ENCODE measurements around the gene RIPK4. TPM values are rescaled to one million over a fixed set of nuclear protein-coding genes. Genes with fewer than 3 reads are reported as not detected.

RIPK4 gene
- total RNA-seq, 5 donors from 2014 or later (not counting 1 experiment from before 2014, with no cell fraction given) = 0.30 to 2.1 (median 0.63) TPM

DNA sequence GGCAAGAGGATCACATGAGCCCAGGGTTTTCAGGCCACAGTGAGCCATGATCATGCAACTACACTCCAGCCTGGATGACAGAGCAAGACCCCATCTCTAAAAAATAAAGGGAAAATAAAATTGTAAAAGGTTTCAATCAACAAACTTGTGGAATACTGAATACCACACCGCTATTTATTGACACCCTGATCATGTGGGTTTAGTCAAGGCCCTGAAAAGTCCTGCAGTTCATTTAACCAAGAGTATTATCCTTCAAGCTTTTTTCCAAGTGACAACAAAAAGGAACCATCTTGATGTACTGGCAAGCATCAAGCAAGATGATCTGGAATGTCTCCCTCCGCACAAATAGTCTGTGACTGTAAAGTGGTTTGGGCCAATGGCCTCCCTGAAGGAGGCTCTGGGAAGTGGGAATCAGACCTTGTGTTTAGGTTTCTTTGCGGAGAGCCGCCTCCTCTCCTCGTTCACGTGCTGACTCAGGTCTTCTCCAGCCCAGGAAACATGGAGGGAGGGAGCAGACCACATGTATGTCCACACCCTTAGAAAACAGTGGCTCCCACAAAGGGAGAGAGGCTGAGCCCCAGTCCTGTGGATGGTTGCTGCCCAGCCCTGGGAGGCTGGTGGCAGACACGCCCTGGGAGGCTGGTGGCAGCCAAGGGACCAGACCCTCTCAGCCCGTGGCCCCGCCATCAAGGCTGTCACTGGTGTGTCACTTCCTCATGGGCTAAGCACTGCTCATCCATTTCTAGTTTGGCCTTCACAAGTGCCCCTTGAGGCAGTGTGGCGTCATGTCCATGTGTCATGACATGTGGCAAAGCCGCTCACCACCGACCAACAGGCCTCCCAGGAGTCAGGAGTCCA is 56.7 kb downstream of the RIPK4 start:
- WGBS (ENCODE audit: insufficient coverage) = 87% methylated on average over 7 of the region's 12 CpGs
- Mint-ChIP-seq H3K4me3 (no peak overlapping the region), H3K9me3 (peaks cover 0 to 3% (median 0%) of the 10 kb centered on the region in 3 donors), H3K4me1 (peaks cover 0 to 2% (median 2%) of the 10 kb centered on the region in 3 donors), H3K27me3 (peaks cover 36 to 48% of the 10 kb centered on the region in 2 donors), H3K36me3 (no peaks in the 10 kb centered on the region), H3K27ac (no peak overlapping the region)
- Histone ChIP-seq H3K9me3 (no peaks in the 10 kb centered on the region), H3K4me3 (ENCODE audit: control insufficient read depth in 1 of 2, extremely low read depth in 1 of 2, low read length in 1 of 2) (no peak overlapping the region), H3K27me3 (replicated peaks in 1 of 2; ENCODE audit: control insufficient read depth in 2 of 2, extremely low read depth in 1 of 2, insufficient read depth in 2 of 2, low read length in 1 of 2) (peaks cover 0 to 51% of the 10 kb centered on the region in 2 experiments), H3K27ac (ENCODE audit: low read length) (no peak overlapping the region), H3K4me1 (ENCODE audit: control insufficient read depth in 1 of 2, extremely low read depth in 1 of 2, insufficient read depth in 2 of 2, low read length in 2 of 2) (no peaks in the 10 kb centered on the region), H3K36me3 (ENCODE audit: control insufficient read depth in 2 of 2, extremely low read depth in 1 of 2, insufficient read depth in 1 of 2, low read length in 1 of 2) (no peaks in the 10 kb centered on the region)
- DNase-seq (no peak), ATAC-seq (replicated peaks in 1 of 4) (no peak)
- ChIA-PET CTCF (no interaction called here), POLR2A (no interaction called here)

GRCh38 chr21:41709166-41709565 is 57.7 kb downstream of the RIPK4 start:
- H3K4me3 Mint-ChIP-seq = no peak overlapping the region
- WGBS (ENCODE audit: insufficient coverage) = 67% methylated on average over 4 of the region's 7 CpGs
- H3K36me3 ChIP-seq (ENCODE audit: control insufficient read depth in 2 of 2, extremely low read depth in 1 of 2, insufficient read depth in 1 of 2, low read length in 1 of 2) = no peaks in the 10 kb centered on the region
- H3K4me1 Mint-ChIP-seq = peaks cover 0 to 2% (median 2%) of the 10 kb centered on the region in 3 donors
- H3K27ac ChIP-seq (ENCODE audit: low read length) = no peak overlapping the region
- ATAC-seq (replicated peaks in 1 of 4) = no peak
- no peak overlapping the region for H3K27ac Mint-ChIP-seq
- H3K4me1 ChIP-seq (ENCODE audit: control insufficient read depth in 1 of 2, extremely low read depth in 1 of 2, insufficient read depth in 2 of 2, low read length in 2 of 2) = no peaks in the 10 kb centered on the region
- ChIA-PET CTCF (no interaction called here), POLR2A (no interaction called here)
- peaks cover 29 to 42% of the 10 kb centered on the region in 2 donors for H3K27me3 Mint-ChIP-seq
- no peaks in the 10 kb centered on the region for H3K9me3 ChIP-seq
- H3K4me3 ChIP-seq (ENCODE audit: control insufficient read depth in 1 of 2, extremely low read depth in 1 of 2, low read length in 1 of 2) = no peak overlapping the region
- peaks cover 0 to 56% of the 10 kb centered on the region in 2 experiments for H3K27me3 ChIP-seq (replicated peaks in 1 of 2; ENCODE audit: control insufficient read depth in 2 of 2, extremely low read depth in 1 of 2, insufficient read depth in 2 of 2, low read length in 1 of 2)
- H3K9me3 Mint-ChIP-seq = peaks cover 0 to 3% (median 0%) of the 10 kb centered on the region in 3 donors
- no peaks in the 10 kb centered on the region for H3K36me3 Mint-ChIP-seq
- no peak for DNase-seq

DNA sequence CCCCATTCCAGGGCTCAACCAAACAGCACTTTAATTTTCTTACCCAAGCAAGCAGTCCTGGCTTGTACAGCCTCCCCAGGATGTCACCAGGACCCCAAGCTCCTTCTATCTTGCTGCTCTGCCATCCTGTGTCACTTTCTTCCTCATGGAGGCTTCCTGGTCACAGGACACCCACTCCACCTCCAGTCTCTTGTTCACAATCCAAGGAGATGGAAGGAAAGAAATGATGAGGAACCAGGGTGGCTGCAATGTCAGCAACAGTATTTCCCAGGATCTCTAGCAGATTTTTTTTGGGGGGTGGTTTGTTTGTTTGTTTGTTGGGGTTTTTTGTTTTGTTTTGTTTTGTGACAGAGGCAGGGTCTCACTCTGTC is 58.9 kb downstream of the RIPK4 start:
- H3K27ac ChIP-seq (ENCODE audit: low read length) = no peak overlapping the region
- H3K36me3 ChIP-seq (ENCODE audit: control insufficient read depth in 2 of 2, extremely low read depth in 1 of 2, insufficient read depth in 1 of 2, low read length in 1 of 2) = no peaks in the 10 kb centered on the region
- H3K27ac Mint-ChIP-seq = no peak overlapping the region
- no peak overlapping the region for H3K4me3 ChIP-seq (ENCODE audit: control insufficient read depth in 1 of 2, extremely low read depth in 1 of 2, low read length in 1 of 2)
- no peaks in the 10 kb centered on the region for H3K4me1 ChIP-seq (ENCODE audit: control insufficient read depth in 1 of 2, extremely low read depth in 1 of 2, insufficient read depth in 2 of 2, low read length in 2 of 2)
- H3K9me3 ChIP-seq = no peaks in the 10 kb centered on the region
- no peak overlapping the region for H3K4me3 Mint-ChIP-seq
- H3K27me3 ChIP-seq (replicated peaks in 1 of 2; ENCODE audit: control insufficient read depth in 2 of 2, extremely low read depth in 1 of 2, insufficient read depth in 2 of 2, low read length in 1 of 2) = peaks cover 0 to 46% of the 10 kb centered on the region in 2 experiments
- peaks cover 0 to 2% (median 2%) of the 10 kb centered on the region in 3 donors for H3K4me1 Mint-ChIP-seq
- H3K27me3 Mint-ChIP-seq = peaks cover 32% of the 10 kb centered on the region in 2 donors
- DNase-seq = no peak
- POLR2A ChIA-PET = no interaction called here
- H3K9me3 Mint-ChIP-seq = peaks cover 0 to 3% (median 0%) of the 10 kb centered on the region in 3 donors
- no peaks in the 10 kb centered on the region for H3K36me3 Mint-ChIP-seq
- CTCF ChIA-PET = no interaction called here
- no peak for ATAC-seq (replicated peaks in 1 of 4)

DNA sequence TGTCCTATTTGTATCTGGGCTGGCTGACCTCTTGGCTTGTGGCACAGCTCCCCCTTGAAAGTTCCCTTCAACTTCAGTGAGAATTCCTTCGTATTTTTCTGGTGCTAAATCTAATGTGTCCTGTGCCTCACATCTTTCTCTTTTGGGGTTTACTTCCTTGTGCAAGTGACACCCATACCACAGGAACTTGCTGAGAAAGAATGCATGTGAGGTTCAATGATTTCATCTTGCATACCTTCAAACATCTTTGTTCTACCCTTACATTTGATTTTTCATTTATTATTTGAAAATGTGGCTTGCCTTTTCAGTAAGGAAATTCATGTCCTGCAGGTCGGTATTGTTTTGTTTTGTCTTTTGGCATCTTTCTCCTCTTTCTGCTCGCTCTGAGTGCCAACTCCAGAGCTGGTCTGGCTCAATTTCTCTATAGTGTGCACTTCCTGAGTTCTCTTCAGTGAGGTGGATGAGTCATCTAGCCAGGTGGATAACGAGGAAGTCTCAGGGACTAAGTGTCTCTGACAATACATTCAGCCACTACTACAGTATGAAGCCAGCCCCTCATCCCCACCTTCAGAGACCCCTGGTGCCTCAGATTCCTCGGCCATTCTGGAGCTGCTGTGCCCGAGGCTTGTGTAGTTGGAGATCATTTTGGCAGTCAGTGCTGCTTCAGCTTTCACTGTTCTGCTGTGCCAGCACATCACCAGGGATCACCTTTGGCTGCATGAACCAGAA is 59.5 kb downstream of the RIPK4 start:
- Histone ChIP-seq H3K36me3 (ENCODE audit: control insufficient read depth in 2 of 2, extremely low read depth in 1 of 2, insufficient read depth in 1 of 2, low read length in 1 of 2) (no peaks in the 10 kb centered on the region), H3K4me3 (ENCODE audit: control insufficient read depth in 1 of 2, extremely low read depth in 1 of 2, low read length in 1 of 2) (no peak overlapping the region), H3K9me3 (no peaks in the 10 kb centered on the region), H3K4me1 (ENCODE audit: control insufficient read depth in 1 of 2, extremely low read depth in 1 of 2, insufficient read depth in 2 of 2, low read length in 2 of 2) (no peaks in the 10 kb centered on the region), H3K27ac (ENCODE audit: low read length) (no peak overlapping the region), H3K27me3 (replicated peaks in 1 of 2; ENCODE audit: control insufficient read depth in 2 of 2, extremely low read depth in 1 of 2, insufficient read depth in 2 of 2, low read length in 1 of 2) (peaks cover 0 to 45% of the 10 kb centered on the region in 2 experiments)
- H3K9me3 Mint-ChIP-seq = peaks cover 0 to 3% (median 0%) of the 10 kb centered on the region in 3 donors
- ATAC-seq (replicated peaks in 1 of 4) (no peak), DNase-seq (no peak)
- CTCF ChIA-PET = no interaction called here
- no peak overlapping the region for H3K4me3 Mint-ChIP-seq
- H3K36me3 Mint-ChIP-seq = no peaks in the 10 kb centered on the region
- WGBS (ENCODE audit: insufficient coverage) = 40% methylated on average over 1 of the region's 6 CpGs
- peaks cover 31 to 32% of the 10 kb centered on the region in 2 donors for H3K27me3 Mint-ChIP-seq
- no peak overlapping the region for H3K27ac Mint-ChIP-seq
- no peaks in the 10 kb centered on the region for H3K4me1 Mint-ChIP-seq
- POLR2A ChIA-PET = no interaction called here

GRCh38 chr21:41706678-41707077 is 60.2 kb downstream of the RIPK4 start:
- Mint-ChIP-seq H3K4me1 (no peaks in the 10 kb centered on the region), H3K27me3 (peaks cover 30 to 32% of the 10 kb centered on the region in 2 donors), H3K36me3 (no peaks in the 10 kb centered on the region), H3K4me3 (no peak overlapping the region), H3K9me3 (peaks cover 0 to 3% (median 0%) of the 10 kb centered on the region in 3 donors), H3K27ac (no peak overlapping the region)
- ChIA-PET POLR2A (no interaction called here), CTCF (no interaction called here)
- no peaks in the 10 kb centered on the region for H3K4me1 ChIP-seq (ENCODE audit: control insufficient read depth in 1 of 2, extremely low read depth in 1 of 2, insufficient read depth in 2 of 2, low read length in 2 of 2)
- DNase-seq = no peak
- no peak for ATAC-seq (replicated peaks in 1 of 4)
- H3K4me3 ChIP-seq (ENCODE audit: control insufficient read depth in 1 of 2, extremely low read depth in 1 of 2, low read length in 1 of 2) = no peak overlapping the region
- no peaks in the 10 kb centered on the region for H3K9me3 ChIP-seq
- WGBS (ENCODE audit: insufficient coverage) = 14% methylated on average over 2 of the region's 3 CpGs
- H3K36me3 ChIP-seq (ENCODE audit: control insufficient read depth in 2 of 2, extremely low read depth in 1 of 2, insufficient read depth in 1 of 2, low read length in 1 of 2) = no peaks in the 10 kb centered on the region
- H3K27me3 ChIP-seq (replicated peaks in 1 of 2; ENCODE audit: control insufficient read depth in 2 of 2, extremely low read depth in 1 of 2, insufficient read depth in 2 of 2, low read length in 1 of 2) = peaks cover 0 to 40% of the 10 kb centered on the region in 2 experiments
- no peak overlapping the region for H3K27ac ChIP-seq (ENCODE audit: low read length)

- no peak overlapping the region for H3K27ac ChIP-seq (ENCODE audit: low read length)
- no peaks in the 10 kb centered on the region for H3K36me3 Mint-ChIP-seq
- WGBS (ENCODE audit: insufficient coverage) = 78% methylated on average over 3 of the region's 4 CpGs
- H3K4me3 Mint-ChIP-seq = no peak overlapping the region
- peaks cover 27 to 29% of the 10 kb centered on the region in 2 donors for H3K27me3 Mint-ChIP-seq
- no peaks in the 10 kb centered on the region for H3K4me1 Mint-ChIP-seq
- no peaks in the 10 kb centered on the region for H3K9me3 ChIP-seq
- peaks cover 0 to 40% of the 10 kb centered on the region in 2 experiments for H3K27me3 ChIP-seq (replicated peaks in 1 of 2; ENCODE audit: control insufficient read depth in 2 of 2, extremely low read depth in 1 of 2, insufficient read depth in 2 of 2, low read length in 1 of 2)
- POLR2A ChIA-PET = no interaction called here
- CTCF ChIA-PET = no interaction called here
- H3K4me3 ChIP-seq (ENCODE audit: control insufficient read depth in 1 of 2, extremely low read depth in 1 of 2, low read length in 1 of 2) = no peak overlapping the region
- H3K4me1 ChIP-seq (ENCODE audit: control insufficient read depth in 1 of 2, extremely low read depth in 1 of 2, insufficient read depth in 2 of 2, low read length in 2 of 2) = no peaks in the 10 kb centered on the region
- DNase-seq (no peak), ATAC-seq (replicated peaks in 1 of 4) (no peak)
- peaks cover 0 to 3% (median 0%) of the 10 kb centered on the region in 3 donors for H3K9me3 Mint-ChIP-seq
- H3K27ac Mint-ChIP-seq = no peak overlapping the region
- no peaks in the 10 kb centered on the region for H3K36me3 ChIP-seq (ENCODE audit: control insufficient read depth in 2 of 2, extremely low read depth in 1 of 2, insufficient read depth in 1 of 2, low read length in 1 of 2)
These were observed 60.6 kb downstream of the RIPK4 start for GRCh38 chr21:41706263-41706639.

All from T-cell (primary cell).